ENCODE data around the gene USP35. TPM values are rescaled to one million over a fixed set of nuclear protein-coding genes. Genes with fewer than 3 reads are reported as not detected.
"Not testable (repeated sequence)": the region's sequence is repeated elsewhere in the genome, so short reads cannot be mapped to it uniquely, and the experiment has no call there.

USP35 gene
- total RNA-seq, 1 donor from 2014 or later, result 8.9 TPM

DNA sequence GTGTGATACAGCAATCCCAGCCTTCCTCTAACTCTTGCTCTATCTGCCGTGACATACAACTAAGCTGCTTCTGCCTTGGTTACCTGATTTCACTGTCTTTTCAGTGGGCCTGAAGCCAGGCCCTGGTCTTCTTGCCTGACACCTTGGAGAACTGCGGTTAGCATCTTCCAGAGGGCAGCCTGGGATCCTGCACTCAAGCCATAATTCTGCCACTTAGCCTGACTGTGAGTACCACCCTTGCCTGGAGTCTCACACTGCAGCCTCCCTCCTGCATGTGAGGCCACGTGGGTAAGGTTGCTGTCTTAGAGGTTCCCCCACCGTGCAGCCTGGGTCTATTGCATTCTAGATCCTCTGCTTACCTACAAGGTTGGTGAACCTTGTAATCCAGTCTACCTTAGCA, 35.8 kb downstream of the USP35 start:
- no peak for DNase-seq (ENCODE audit: low spot score)
- intact Hi-C loops (cut with DNase I), result no loop called here

DNA sequence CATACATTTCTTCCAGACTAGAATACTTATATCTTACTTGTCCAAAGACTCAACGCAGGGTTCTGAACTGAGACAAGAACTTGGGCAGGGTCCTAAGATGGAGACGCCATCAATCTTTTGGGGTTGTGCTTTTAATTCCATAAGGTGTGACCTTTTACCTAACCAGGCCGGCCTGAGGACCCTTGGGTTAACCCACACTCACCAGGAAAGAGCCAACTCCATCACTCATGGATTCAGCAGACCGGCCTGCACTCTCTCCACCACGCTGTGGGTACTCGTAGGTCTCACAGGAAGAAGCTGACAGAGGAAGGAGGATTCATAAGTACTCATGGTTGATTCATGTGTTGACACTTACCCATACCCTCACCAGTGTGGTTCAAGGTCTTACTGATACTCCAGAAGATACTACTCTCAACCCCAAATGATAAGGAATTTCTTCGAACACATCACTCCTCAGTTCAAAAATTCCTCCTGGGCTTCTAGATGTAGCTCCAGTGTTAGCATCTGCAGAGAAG, 36.2 kb downstream of the USP35 start:
- no peak for DNase-seq (ENCODE audit: low spot score)
- intact Hi-C loops (cut with DNase I), result no loop called here

DNA sequence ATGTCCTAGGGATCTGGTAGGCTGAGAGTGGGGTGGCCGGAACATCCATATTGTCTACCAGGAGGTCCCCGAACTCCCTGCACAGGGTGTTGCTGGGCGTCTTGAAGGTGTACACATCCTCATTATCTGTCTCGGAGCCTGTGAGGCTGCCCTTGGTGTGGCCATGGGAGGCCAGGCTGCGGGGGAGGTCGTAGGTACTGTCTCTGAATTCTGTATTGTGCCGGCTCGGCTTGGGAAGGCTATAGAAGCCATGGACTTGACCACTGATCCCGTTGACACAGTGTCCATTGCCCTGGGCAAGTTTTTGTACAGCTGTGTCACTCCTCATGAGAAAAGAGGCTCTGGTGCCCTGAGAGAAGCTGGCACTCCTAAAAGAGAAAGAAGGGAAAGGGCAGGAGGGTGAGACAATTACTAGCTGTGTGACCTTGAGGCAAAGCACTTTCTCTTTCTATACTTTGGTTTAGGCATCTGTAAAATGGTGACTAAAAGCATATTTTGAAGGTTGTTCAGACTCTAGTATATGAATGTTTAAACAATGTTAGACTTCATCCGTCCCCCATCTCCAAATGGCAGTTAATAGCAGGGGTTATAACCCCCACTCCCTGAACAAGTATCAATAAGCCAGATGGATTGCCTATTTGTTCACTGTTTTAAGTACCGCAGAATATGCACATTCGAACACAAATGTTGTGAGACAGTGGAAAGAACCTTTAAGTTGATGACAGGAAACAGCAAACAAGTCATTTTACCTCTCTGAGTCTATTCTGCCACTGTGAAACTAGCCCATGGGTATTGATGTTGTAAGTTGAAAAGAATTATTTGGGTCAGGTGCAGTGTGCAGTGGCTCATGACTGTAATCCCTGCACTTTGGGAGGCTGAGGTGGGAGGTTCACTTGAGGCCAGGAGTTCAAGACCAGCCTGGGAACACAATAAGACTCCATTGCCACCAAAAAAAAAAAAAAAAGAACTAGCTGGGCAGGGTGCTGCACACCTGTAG, 38.3 kb downstream of the USP35 start:
- no peak for DNase-seq (ENCODE audit: low spot score)
- intact Hi-C loops (cut with DNase I), result no loop called here

DNA sequence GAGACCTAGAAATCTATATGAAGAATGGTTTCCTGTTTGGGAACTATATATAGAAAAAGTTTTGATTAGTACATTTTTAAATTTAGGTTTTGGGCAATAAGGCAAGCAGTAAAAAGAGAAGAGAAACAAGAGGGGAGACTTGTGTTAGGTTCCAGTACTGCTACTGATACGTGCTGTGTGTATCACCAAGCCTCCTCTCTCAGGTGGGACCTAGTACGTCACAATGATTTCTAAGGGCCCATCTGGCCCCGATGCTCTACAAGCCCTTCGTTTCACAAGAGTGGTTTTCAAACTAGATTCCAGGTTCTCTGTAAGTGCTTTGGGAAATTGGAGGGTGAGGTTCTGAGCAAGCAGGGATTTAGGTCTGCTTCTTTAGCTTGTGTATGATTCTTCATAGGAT, 39.2 kb downstream of the USP35 start:
- DNase-seq (ENCODE audit: low spot score), result no peak
- intact Hi-C loops (cut with DNase I), result loop anchor here (2.0 kb wide), 2 partner anchors 193 to 337 kb away; no protein-coding TSS in a partner anchor

DNA sequence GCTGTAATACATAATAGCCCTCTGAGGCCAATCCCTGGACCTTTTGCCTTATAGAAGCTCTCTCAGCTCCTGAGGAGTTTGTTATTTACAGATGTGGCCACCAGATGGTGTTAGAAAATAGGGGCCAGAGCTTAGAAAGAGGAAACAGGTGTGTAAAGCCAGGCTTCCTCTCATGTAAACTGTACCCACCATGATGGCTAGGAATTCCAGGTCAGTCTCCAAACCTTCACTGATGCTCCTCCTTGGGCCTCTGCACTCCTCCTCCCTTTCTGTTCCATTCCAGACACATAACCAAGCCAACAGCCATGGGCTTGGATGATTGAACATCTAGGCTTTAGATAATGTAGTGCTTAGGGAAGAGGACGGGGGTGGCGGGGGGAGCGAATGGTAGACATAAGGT, 39.7 kb downstream of the USP35 start:
- intact Hi-C loops (cut with DNase I), result loop anchor here (2.0 kb wide), 2 partner anchors 192 to 336 kb away; no protein-coding TSS in a partner anchor

DNA sequence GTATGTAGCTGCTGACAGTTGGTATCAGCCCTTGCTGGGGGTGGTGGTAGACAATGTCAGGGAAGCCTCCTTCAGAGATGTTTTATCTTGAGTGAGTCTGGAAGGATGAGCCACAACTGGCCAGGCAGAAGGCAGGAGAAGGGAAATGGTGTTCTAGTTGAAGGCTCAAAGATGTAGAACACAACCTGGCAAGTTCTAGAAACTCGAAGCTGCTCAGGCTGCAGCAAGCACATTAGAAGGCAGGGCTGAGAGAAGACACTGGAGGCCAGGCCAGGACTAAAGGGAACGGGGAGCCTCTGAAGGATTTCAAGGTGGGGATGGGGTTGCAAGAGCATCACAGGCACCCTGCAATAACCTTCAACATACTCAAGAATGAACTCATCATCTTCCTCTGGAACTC, 40.4 kb downstream of the USP35 start:
- intact Hi-C loops (cut with DNase I), result loop anchor here (2.0 kb wide), 2 partner anchors 192 to 336 kb away; no protein-coding TSS in a partner anchor
- DNase-seq (ENCODE audit: low spot score), result no peak

More for the DNA sequence above, 39.7 kb downstream of the USP35 start:
- DNase-seq (ENCODE audit: low spot score), result no peak

DNA sequence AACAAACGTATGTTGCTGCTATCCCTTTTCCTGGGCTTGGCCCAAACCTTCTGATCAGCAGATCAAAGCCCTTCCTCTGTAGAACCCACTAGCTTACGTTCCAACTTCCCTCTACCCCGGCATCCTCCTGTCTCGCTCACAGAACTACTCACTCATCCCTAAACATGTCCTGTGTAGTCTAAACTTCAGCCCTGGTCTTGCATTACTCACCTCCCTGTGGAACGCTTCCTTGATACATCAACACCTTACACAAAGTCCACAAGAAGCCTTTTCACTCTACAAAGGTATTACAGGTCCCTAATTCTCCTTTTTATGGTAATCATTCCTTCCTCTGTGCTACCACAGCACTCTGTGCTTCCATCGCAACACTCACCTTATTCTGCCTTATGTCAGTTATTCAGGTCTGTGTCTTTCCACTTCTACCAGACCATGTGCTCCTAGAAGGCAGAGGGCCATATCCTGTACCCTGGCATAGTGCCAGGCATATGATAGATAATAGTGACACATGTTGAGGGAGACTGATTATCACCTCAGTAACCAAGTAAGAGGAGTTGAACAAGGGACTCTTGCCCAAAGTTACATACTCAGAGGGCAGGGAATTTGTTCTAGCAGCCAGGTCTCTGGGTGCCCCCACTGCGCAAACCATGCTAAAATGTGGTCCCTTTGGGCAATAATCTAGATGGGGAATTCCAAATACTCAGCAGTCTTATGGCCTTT, 41.6 kb downstream of the USP35 start:
- DNase-seq (ENCODE audit: low spot score), result no peak
- intact Hi-C loops (cut with DNase I), result loop anchor here (5.0 kb wide), 1 partner anchor 82 kb away; no protein-coding TSS in a partner anchor

DNA sequence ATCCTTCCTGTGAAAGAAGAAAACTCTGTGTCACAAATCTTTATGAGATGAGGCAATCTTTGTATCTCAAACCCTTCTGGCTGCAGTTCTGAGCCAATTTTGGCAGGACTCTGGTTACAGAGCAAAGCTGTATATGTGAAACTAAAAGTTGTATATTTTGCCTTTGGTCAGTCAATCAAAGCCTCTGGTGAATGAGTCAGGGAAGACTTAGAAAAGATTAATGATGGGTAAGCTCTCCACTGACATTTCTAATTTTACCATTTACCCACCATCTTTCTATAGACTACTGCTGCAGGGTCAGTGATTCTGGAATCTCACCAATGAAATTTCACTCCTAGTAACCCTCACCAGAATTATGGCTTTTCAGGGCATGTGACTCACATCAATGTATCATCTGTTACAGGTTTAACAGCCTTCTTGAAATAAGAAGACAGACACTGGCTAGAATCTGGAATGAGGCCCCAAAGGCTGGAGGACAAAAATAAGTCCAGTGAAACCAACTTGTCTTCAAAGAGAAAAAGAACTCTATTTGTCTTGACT, 43.3 kb downstream of the USP35 start:
- intact Hi-C loops (cut with DNase I), result loop anchor here (5.0 kb wide), 1 partner anchor 80 kb away; no protein-coding TSS in a partner anchor
- no peak for DNase-seq (ENCODE audit: low spot score)

DNA sequence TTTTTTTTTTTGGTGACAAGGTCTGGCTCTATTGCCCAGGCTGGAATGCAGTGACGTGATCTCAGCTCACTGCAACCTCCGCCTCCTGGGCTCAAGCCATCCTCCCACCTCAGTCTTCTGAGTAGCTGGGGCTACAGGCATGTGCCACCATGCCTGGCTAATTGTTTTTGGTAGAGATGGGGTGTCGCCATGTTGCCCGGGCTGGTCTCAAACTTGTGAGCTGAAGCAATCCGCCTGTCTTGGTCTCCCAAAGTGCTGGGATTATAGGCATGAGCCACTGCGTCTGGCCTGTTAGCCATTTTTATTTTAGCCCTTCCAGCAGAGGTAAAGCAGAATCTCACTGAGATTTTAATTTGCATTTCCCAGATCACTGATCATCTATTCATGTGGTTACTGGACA, 44.3 kb downstream of the USP35 start:
- intact Hi-C loops (cut with DNase I), result loop anchor here (5.0 kb wide), 1 partner anchor 79 kb away; no protein-coding TSS in a partner anchor
- DNase-seq (ENCODE audit: low spot score), result not testable (repeated sequence)

DNA sequence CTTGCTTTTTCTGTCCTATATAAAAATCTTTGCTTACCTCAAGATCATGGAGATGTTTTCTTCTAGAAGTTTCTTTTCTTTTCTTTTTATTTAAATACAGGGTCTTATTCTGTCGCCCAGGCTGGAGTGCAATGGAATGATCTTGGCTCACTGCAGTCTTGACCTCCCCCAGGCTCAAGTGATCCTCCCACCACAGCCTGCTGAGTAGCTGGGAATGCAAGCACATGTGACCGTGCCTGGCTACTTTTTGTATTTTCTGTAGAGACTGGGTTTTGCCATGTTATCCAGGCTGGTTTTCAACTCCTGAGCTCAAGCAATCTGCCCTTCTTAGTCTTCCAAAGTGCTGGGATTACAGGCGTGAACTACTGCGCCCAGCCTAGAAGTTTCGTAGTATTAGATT, 45.3 kb downstream of the USP35 start:
- intact Hi-C loops (cut with DNase I), result loop anchor here (5.0 kb wide), 1 partner anchor 78 kb away; no protein-coding TSS in a partner anchor
- DNase-seq (ENCODE audit: low spot score), result no peak

DNA sequence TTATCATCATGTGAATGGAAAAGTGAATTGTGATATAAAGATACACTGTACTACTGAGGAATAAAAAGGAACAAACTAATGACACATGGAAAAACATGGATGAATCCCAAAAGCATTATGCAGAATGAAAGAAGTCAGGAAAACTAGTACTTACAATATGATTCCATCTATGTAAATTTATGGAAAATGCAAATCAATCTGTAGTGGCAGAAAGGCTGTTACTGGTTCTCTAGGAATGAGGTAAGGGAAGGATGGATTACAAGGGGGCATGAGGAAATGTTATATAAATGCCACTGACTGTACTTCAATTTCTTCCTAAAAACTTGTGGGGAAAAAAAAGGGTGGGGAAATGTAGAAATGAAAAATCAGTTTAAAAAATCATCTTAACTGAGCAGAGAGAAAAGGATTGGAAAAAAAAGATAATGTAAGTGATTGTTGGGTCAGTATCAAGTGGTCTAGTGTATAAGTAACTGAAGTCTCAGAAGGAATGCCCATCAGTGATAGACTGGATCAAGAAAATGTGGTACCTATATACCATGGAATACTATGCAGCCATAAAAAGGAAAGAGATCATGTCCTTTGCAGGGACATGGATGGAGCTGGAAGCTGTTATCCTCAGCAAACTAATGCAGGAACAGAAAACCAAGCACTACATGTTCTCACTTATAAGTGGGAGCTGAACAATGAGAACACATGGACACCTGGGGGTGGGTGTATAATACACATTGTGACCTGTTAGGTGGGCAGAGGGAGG, 48.8 kb downstream of the USP35 start:
- DNase-seq (ENCODE audit: low spot score), result no peak

DNA sequence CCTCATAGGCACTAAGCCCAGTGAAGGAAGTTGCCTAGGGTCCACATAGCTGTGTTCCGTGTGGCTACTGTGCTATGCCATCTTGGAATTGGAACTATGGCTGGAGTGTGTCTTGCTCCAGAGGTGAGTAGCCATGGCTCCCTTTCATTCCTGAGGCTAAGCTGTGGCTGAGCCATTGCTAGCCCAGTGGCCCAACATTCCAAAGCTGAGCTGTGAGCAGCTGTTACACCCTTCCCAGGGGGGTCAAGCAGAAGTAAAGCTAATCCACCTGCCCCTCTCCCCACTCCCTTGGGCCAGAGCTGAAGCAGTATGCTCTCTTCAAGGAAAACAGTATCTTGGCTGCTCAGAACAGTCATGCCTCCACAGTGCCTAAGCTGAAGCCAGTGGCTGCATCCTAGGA, 51.1 kb downstream of the USP35 start:
- intact Hi-C loops (cut with DNase I), result no loop called here
- DNase-seq (ENCODE audit: low spot score), result no peak

More for the DNA sequence above, 48.8 kb downstream of the USP35 start:
- intact Hi-C loops (cut with DNase I), result no loop called here

DNA sequence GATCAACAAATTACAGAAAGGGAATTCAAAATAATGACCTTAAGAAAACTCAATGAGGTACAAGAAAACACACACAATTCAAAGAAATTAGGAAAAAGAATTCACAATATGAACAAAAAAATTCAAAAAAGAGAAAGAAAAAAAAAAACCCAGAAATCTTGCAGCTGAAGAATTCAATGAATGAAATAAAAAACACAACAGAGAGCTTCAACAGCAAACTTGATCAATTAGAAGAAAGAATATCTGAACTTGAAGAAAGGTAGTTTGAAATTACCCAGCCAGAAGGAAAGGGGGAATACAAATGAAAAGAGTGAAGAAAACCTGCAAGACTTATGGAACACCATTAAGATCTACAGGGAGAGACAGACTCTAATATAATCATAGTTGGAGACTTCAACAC, 52.8 kb downstream of the USP35 start:
- no peak for DNase-seq (ENCODE audit: low spot score)
- intact Hi-C loops (cut with DNase I), result no loop called here

DNA sequence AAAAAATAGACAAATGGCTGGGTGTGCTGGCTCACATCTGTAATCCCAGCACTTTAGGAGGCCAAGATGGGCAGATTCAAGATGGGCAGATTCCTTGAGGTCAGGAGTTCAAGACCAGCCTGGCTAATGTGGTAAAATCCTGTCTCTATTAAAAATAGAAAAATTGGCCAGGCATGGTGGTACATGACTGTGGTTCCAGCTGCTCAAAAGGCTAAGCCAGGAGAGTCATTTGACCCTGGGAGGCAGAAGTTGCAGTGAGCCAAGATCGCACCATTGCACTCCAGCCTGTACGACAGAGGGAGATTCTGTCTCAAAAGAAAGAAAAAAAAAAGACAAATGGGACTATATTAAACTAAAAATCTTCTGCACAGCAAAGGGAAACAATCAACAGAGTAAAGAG, 55.4 kb downstream of the USP35 start:
- no peak for DNase-seq (ENCODE audit: low spot score)
- intact Hi-C loops (cut with DNase I), result no loop called here

DNA sequence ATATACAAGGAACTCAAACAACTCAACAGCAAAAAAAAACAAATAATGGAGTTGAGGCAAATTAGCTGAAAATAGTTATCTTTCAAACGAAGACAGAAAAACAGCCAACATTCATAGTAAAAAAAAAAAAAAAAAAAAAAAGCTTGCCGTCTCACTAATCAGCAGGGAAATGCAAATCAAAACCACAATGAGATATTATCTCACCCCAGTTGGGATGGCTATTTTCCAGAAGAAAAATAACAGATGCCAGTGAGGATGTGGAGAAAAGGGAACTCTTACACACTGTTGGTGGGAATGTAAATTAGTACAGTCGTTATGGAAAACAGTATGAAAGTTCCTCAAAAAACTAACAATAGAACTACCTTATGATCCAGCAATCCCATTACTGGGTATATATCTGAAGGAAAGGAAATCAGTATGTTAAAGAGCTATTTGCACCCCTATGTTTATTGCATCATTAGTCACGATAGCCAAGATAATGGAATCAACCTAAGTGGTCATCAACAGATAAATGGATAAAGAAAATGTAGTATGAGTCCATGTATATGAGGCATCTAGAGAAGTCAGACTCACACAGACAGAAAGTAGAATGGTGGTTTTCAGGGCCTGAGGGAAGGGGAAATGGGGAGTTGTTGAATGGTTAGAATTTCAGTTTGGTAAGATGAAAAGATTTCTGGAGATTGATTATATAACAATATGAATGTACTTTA, 56.0 kb downstream of the USP35 start:
- no peak for DNase-seq (ENCODE audit: low spot score)
- intact Hi-C loops (cut with DNase I), result no loop called here

DNA sequence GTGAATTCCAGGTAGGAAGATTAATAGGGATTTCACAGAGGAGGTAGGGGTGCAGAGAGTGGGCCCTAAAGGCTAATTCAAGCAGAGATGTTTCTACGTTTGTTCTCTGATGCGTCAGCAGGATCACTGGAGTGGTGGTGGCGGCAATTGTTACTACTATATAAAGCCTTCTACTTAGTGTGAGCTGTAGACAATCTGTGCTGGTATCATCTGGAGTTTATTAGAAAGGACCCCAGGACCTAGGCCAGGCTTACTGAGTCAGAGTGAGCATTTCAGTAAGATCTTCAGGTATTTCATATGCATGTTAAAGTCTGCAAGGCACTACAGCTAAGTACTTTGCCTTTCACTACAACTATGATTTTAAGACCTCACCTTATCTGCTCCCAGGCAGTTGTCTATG, 59.5 kb downstream of the USP35 start:
- intact Hi-C loops (cut with DNase I), result no loop called here
- no peak for DNase-seq (ENCODE audit: low spot score)

DNA sequence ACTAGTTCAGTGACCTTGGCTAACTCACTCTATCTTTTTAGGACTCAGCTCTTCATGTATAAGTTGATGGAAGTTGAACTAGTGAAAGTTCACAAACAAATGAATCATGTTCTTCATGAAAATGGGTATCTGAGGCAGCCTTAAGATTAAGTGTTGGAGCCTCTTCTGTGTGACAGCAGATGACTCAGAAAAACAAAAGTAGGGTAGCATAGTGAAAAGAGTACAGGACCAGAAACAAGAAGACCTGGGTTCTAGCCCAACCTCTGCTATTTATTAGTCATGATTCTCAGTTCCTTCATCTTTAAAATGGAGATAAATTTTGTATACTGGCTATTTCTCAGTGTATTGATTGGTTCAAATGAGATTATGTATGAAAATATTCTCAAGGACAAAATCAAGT, 60.2 kb downstream of the USP35 start:
- DNase-seq (ENCODE audit: low spot score), result no peak
- intact Hi-C loops (cut with DNase I), result no loop called here

DNA sequence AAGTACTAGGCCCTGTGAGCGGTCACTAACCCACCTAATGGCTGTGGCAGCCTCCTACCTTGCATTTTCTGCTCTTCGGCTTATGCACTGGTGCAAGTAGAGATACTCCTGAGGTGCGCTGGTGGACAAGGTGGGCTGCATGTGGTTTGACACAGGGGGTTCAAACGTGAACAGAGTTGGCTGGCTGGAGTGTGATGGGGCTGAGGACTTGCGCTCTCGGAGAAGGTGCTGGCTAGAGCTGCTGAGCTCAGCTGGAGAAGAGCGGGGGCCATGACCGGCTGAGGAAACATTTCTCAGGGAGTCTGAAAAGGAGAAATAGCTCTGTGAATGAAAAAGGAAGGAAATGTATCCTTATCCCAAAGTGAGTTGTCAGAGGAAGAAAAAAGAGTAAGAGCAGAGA, 61.4 kb downstream of the USP35 start:
- intact Hi-C loops (cut with DNase I), result no loop called here
- no peak for DNase-seq (ENCODE audit: low spot score)
